WTC11 (cell line): ENCODE data around the gene JOSD1. TPM values are rescaled to one million over a fixed set of nuclear protein-coding genes. Genes with fewer than 3 reads are reported as not detected.

ENCODE experiments used
- ATAC-seq: fragments of 200-7000 bp; cut with Tn5 transposase; 2 replicates; pipeline ENCODE4 v1.10.0; 2021; ENCODE audit warnings: mild to moderate bottlenecking, moderate library complexity
- CTCF ChIA-PET: fragments of 300-600 bp; sonication (Branson Sonifier 250); formaldehyde crosslinking; loops from one replicate; lab custom pipeline; 2021; ENCODE audit warnings: antibody characterized with exemption; lab: Charles Lee
- POLR2A ChIA-PET: fragments of 350-600 bp; sonication (Branson Sonifier 250); formaldehyde crosslinking; loops from one replicate; lab custom pipeline; 2021; ENCODE audit warnings: antibody characterized with exemption; lab: Charles Lee
- DNase-seq: peaks from one replicate; pipeline ENCODE4 v3.0.0; 2021; ENCODE audit warnings: low spot score
- H3K27ac Mint-ChIP-seq: 2 replicates; pipeline ENCODE4 v1.8.0; 2021; ENCODE audit warnings: mixed read lengths
- H3K27me3 Mint-ChIP-seq: 2 replicates; pipeline ENCODE4 v1.8.0; 2021; ENCODE audit warnings: low read depth, mild to moderate bottlenecking, moderate library complexity, mixed read lengths
- H3K36me3 Mint-ChIP-seq: 2 replicates; pipeline ENCODE4 v1.8.0; 2021; ENCODE audit warnings: mixed read lengths
- H3K4me1 Mint-ChIP-seq: 2 replicates; pipeline ENCODE4 v1.8.0; 2022; ENCODE audit warnings: mixed read lengths
- H3K4me3 Mint-ChIP-seq: 2 replicates; pipeline ENCODE4 v1.8.0; 2021; ENCODE audit warnings: mild to moderate bottlenecking, moderate library complexity, mixed read lengths
- H3K9me3 Mint-ChIP-seq: 2 replicates; pipeline ENCODE4 v1.8.0; 2021; ENCODE audit warnings: mixed read lengths
- AR ChIP-seq: fragments of 250-450 bp; sonication (Bioruptor Pico); IDR thresholded peaks from 2 replicates; pipeline ENCODE4 v1.9.0; 2021; ENCODE audit warnings: mild to moderate bottlenecking
- ATF3 ChIP-seq: sonication (generic); formaldehyde crosslinking; conservative IDR thresholded peaks from 2 replicates; pipeline ENCODE4 v1.8.1; 2022; ENCODE audit warnings: mild to moderate bottlenecking, missing genetic modification reagents
- CDX4 ChIP-seq: fragments of 250-450 bp; sonication (Bioruptor Pico); IDR thresholded peaks from 2 replicates; pipeline ENCODE4 v1.9.0; 2021; ENCODE audit warnings: moderate library complexity, mild to moderate bottlenecking, inconsistent platforms, borderline replicate concordance
- EMX1 ChIP-seq: fragments of 250-450 bp; sonication (Bioruptor Pico); IDR thresholded peaks from 2 replicates; pipeline ENCODE4 v1.8.0; 2021; ENCODE audit warnings: mild to moderate bottlenecking
- FOXJ3 ChIP-seq: sonication (generic); formaldehyde crosslinking; IDR thresholded peaks from 2 replicates; pipeline ENCODE4 v1.9.0; 2021; ENCODE audit warnings: missing genetic modification reagents, mild to moderate bottlenecking, borderline replicate concordance
- FOXP4 ChIP-seq: sonication (generic); formaldehyde crosslinking; IDR thresholded peaks from 2 replicates; pipeline ENCODE4 v1.8.0; 2022; ENCODE audit warnings: mild to moderate bottlenecking, missing genetic modification reagents
- GABPB1 ChIP-seq: sonication (generic); formaldehyde crosslinking; IDR thresholded peaks from 2 replicates; pipeline ENCODE4 v1.8.1; 2023; ENCODE audit warnings: mild to moderate bottlenecking, missing genetic modification reagents
- MYBL2 ChIP-seq: sonication (generic); formaldehyde crosslinking; IDR thresholded peaks from 2 replicates; pipeline ENCODE4 v1.8.1; 2023; ENCODE audit warnings: mild to moderate bottlenecking, moderate library complexity, missing genetic modification reagents
- NFATC4 ChIP-seq: fragments of 250-450 bp; sonication (Bioruptor Pico); IDR thresholded peaks from 2 replicates; pipeline ENCODE4 v1.9.0; 2021; ENCODE audit warnings: mild to moderate bottlenecking
- NFE2L1 ChIP-seq: sonication (generic); formaldehyde crosslinking; IDR thresholded peaks from 2 replicates; pipeline ENCODE4 v1.8.1; 2023; ENCODE audit warnings: missing genetic modification reagents
- NR3C1 ChIP-seq: sonication (generic); formaldehyde crosslinking; conservative IDR thresholded peaks from 2 replicates; pipeline ENCODE4 v1.8.1; 2023; ENCODE audit warnings: low read depth, mild to moderate bottlenecking, missing genetic modification reagents
- TEAD1 ChIP-seq: sonication (generic); formaldehyde crosslinking; IDR thresholded peaks from 2 replicates; pipeline ENCODE4 v1.8.0; 2022; ENCODE audit warnings: mild to moderate bottlenecking, missing genetic modification reagents
- USF1 ChIP-seq: sonication (generic); formaldehyde crosslinking; IDR thresholded peaks from 2 replicates; pipeline ENCODE4 v1.8.0; 2022; ENCODE audit warnings: mild to moderate bottlenecking, missing genetic modification reagents
- ZBTB21 ChIP-seq: sonication (generic); formaldehyde crosslinking; IDR thresholded peaks from 2 replicates; pipeline ENCODE4 v1.8.1; 2023; ENCODE audit warnings: mild to moderate bottlenecking, missing genetic modification reagents, borderline replicate concordance
- ZBTB43 ChIP-seq: sonication (generic); formaldehyde crosslinking; IDR thresholded peaks from 2 replicates; pipeline ENCODE4 v1.8.1; 2023; ENCODE audit warnings: mild to moderate bottlenecking, missing genetic modification reagents
- ZNF219 ChIP-seq: sonication (generic); formaldehyde crosslinking; IDR thresholded peaks from 2 replicates; pipeline ENCODE4 v1.8.0; 2023; ENCODE audit warnings: missing genetic modification reagents, mild to moderate bottlenecking, borderline replicate concordance
- ZNF396 ChIP-seq: fragments of 250-450 bp; sonication (Bioruptor Pico); IDR thresholded peaks from 2 replicates; pipeline ENCODE4 v1.8.0; 2021; ENCODE audit warnings: mild to moderate bottlenecking, moderate library complexity, borderline replicate concordance
- ZNF425 ChIP-seq: fragments of 250-450 bp; sonication (Bioruptor Pico); conservative IDR thresholded peaks from 2 replicates; pipeline ENCODE4 v1.9.0; 2021; ENCODE audit warnings: mild to moderate bottlenecking
- ZNF512 ChIP-seq: sonication (generic); formaldehyde crosslinking; IDR thresholded peaks from 2 replicates; pipeline ENCODE4 v1.8.1; 2022; ENCODE audit warnings: missing genetic modification reagents, borderline replicate concordance
- total RNA-seq: library from RNA; stranded (reverse); gene quantifications from 3 replicates; pipeline ENCODE4 v1.2.3, GENCODE V29; 2021

The JOSD1 gene
- total RNA-seq, 1 experiment from 2014 or later: 24.5 TPM

GRCh38 chr22:38720350-38720749, 19.6 kb upstream of the JOSD1 start:
- Mint-ChIP-seq H3K27me3 (no peaks in the 10 kb centered on the region), H3K27ac (no peak overlapping the region), H3K9me3 (no peaks in the 10 kb centered on the region), H3K4me1 (peaks cover 7% of the 10 kb centered on the region; the same call in 1 of the 2 replicates)
- DNase-seq: no peak
- ChIA-PET POLR2A (interaction anchor here (0.6 to 0.7 kb wide), 2 partner anchors 12 to 409 kb away, joined by 3 to 7 read pairs; no protein-coding TSS in a partner anchor), CTCF (interaction anchor here (1.1 kb wide), 1 partner anchor 287 kb away, joined by 3 read pairs; no protein-coding TSS in a partner anchor)
- TF ChIP-seq CDX4 (no peak), TEAD1 (CRISPR knock-in tag) (no peak), GABPB1 (CRISPR knock-in tag) (no peak), AR (CRISPR knock-in tag) (no peak), USF1 (no peak), FOXJ3 (CRISPR knock-in tag) (no peak), EMX1 (no peak), NR3C1 (CRISPR knock-in tag) (no peak), NFATC4 (no peak), ZNF396 (CRISPR knock-in tag) (no peak), FOXP4 (CRISPR knock-in tag) (no peak), ZBTB43 (no peak), ZNF512 (CRISPR knock-in tag) (no peak), MYBL2 (CRISPR knock-in tag) (no peak)
- TF ChIP-seq, all 79 proteins: peak for 0
- no peak for ATAC-seq
- Mint-ChIP-seq H3K4me3 (no peak overlapping the region), H3K36me3 (peaks cover 69% of the 10 kb centered on the region)

- POLR2A ChIA-PET: no interaction called here
- peaks cover 59% of the 10 kb centered on the region for H3K36me3 Mint-ChIP-seq
- ATAC-seq: no peak
- TF ChIP-seq ZBTB43 (no peak), ZNF425 (CRISPR knock-in tag) (no peak), NFE2L1 (CRISPR knock-in tag) (no peak), ATF3 (CRISPR knock-in tag) (no peak), ZBTB21 (CRISPR knock-in tag) (no peak), ZNF219 (CRISPR knock-in tag) (no peak)
Observed at GRCh38 chr22:38719196-38719595, 18.5 kb upstream of the JOSD1 start.

More at GRCh38 chr22:38719196-38719595, 18.5 kb upstream of the JOSD1 start:
- CTCF ChIA-PET: interaction anchor here (0.6 to 1.1 kb wide), 4 partner anchors 14 to 286 kb away, joined by 3 to 7 read pairs (median 4); no protein-coding TSS in a partner anchor
- Mint-ChIP-seq H3K9me3 (no peaks in the 10 kb centered on the region), H3K4me1 (peaks cover 10% of the 10 kb centered on the region), H3K4me3 (no peak overlapping the region), H3K27ac (no peak overlapping the region), H3K27me3 (no peaks in the 10 kb centered on the region)
- DNase-seq: no peak
